ENCODE data around the gene CORIN.
"Not testable (repeated sequence)": the region's sequence is repeated elsewhere in the genome, so short reads cannot be mapped to it uniquely, and the experiment has no call there.

Gene CORIN

GRCh38 chr4:47631161-47631560, 206.7 kb downstream of the CORIN start:
- no peak for DNase-seq

GRCh38 chr4:47624031-47624441, 213.8 kb downstream of the CORIN start:
- DNase-seq = no peak

- DNase-seq = no peak
Observed at GRCh38 chr4:47621181-47621580, 216.7 kb downstream of the CORIN start.

GRCh38 chr4:47619691-47620090, 218.2 kb downstream of the CORIN start:
- no peak for DNase-seq

- no peak for DNase-seq
Observed at GRCh38 chr4:47617607-47618006, 220.3 kb downstream of the CORIN start.

GRCh38 chr4:47615385-47615784, 222.5 kb downstream of the CORIN start:
- no peak for DNase-seq

GRCh38 chr4:47612116-47613023, 225.5 kb downstream of the CORIN start:
- no peak for DNase-seq

GRCh38 chr4:47606482-47606881, 231.4 kb downstream of the CORIN start:
- no peak for DNase-seq

GRCh38 chr4:47598896-47599295, 239.0 kb downstream of the CORIN start:
- DNase-seq = no peak

- DNase-seq = no peak
Observed at GRCh38 chr4:47598320-47598719, 239.5 kb downstream of the CORIN start.

- DNase-seq = no peak
Observed at GRCh38 chr4:47597696-47598095, 240.2 kb downstream of the CORIN start.

GRCh38 chr4:47590325-47590724, 247.5 kb downstream of the CORIN start:
- DNase-seq = no peak

GRCh38 chr4:47579235-47579634, 258.6 kb downstream of the CORIN start:
- DNase-seq = no peak

- no peak for DNase-seq
Observed at GRCh38 chr4:47577779-47578553, 259.9 kb downstream of the CORIN start.

GRCh38 chr4:47572981-47573380, 264.9 kb downstream of the CORIN start:
- DNase-seq = no peak

- no peak for DNase-seq
Observed at GRCh38 chr4:47570816-47571215, 267.1 kb downstream of the CORIN start.

GRCh38 chr4:47567511-47567910, 270.4 kb downstream of the CORIN start:
- DNase-seq = no peak

- no peak for DNase-seq
Observed at GRCh38 chr4:47566969-47567368, 270.9 kb downstream of the CORIN start.

- DNase-seq = no peak
Observed at GRCh38 chr4:47566566-47566965, 271.3 kb downstream of the CORIN start.

GRCh38 chr4:47562297-47562696, 275.6 kb downstream of the CORIN start:
- no peak for DNase-seq

- DNase-seq = no peak
Observed at GRCh38 chr4:47561331-47561730, 276.5 kb downstream of the CORIN start.

- DNase-seq = no peak
Observed at GRCh38 chr4:47560682-47561081, 277.2 kb downstream of the CORIN start.

GRCh38 chr4:47557255-47557654, 280.6 kb downstream of the CORIN start:
- DNase-seq = no peak

GRCh38 chr4:47555920-47556319, 281.9 kb downstream of the CORIN start:
- DNase-seq = not testable (repeated sequence)

All from 8988T (cell line).